A673 (cell line): ENCODE measurements around the gene SEC61A1. TPM values are rescaled to one million over a fixed set of nuclear protein-coding genes. Genes with fewer than 3 reads are reported as not detected.
A peak's percentile ranks its signal among the peaks of the same experiment; 100 is the strongest.

Source experiments
- BruUV-seq: library from RNA; stranded (reverse); fragments of 400-500 nt; replicated peaks from 2 replicates; lab custom pipeline; 2021; lab: Mats Ljungman, UMichigan
- CTCF ChIA-PET: fragments of 300-600 bp; sonication (Branson Sonifier 250); formaldehyde crosslinking; loops from one replicate; lab custom pipeline; 2022; ENCODE audit warnings: antibody characterized with exemption; lab: Charles Lee
- POLR2A ChIA-PET: fragments of 300-600 bp; sonication (Branson Sonifier 250); formaldehyde crosslinking; loops from one replicate; lab custom pipeline; 2022; ENCODE audit warnings: antibody characterized with exemption; ENCODE audit not compliant: low non-redundant PET; lab: Charles Lee
- DNase-seq: peaks from one replicate; pipeline ENCODE4 v3.0.0-alpha.2; 2015; ENCODE audit warnings: low spot score
- H3K27ac ChIP-seq: fragments of 200-600 bp; sonication (generic); 2 replicates; pipeline ENCODE4 v1.5.1; 2016; ENCODE audit warnings: mixed run types, low read depth, mild to moderate bottlenecking, mixed read lengths, antibody characterized with exemption, low read length; ENCODE audit not compliant: poor library complexity, severe bottlenecking
- H3K27me3 ChIP-seq: fragments of 200-600 bp; sonication (generic); replicated peaks from 2 replicates; pipeline ENCODE4 v1.6.1; 2017; ENCODE audit warnings: mixed run types, low read depth, mild to moderate bottlenecking, mixed read lengths, antibody characterized with exemption, low read length; ENCODE audit not compliant: insufficient read depth, poor library complexity
- H3K36me3 ChIP-seq: fragments of 200-600 bp; sonication (generic); 2 replicates; pipeline ENCODE4 v1.6.1; 2016; ENCODE audit warnings: mixed run types, mild to moderate bottlenecking, mixed read lengths, antibody characterized with exemption, low read length; ENCODE audit not compliant: insufficient read depth, poor library complexity, severe bottlenecking
- H3K4me1 ChIP-seq: fragments of 200-600 bp; sonication (generic); 2 replicates; pipeline ENCODE4 v1.6.1; 2017; ENCODE audit warnings: mixed run types, mild to moderate bottlenecking, mixed read lengths, antibody characterized with exemption, low read length; ENCODE audit not compliant: insufficient read depth, poor library complexity, severe bottlenecking
- H3K4me3 ChIP-seq: fragments of 200-600 bp; sonication (generic); 2 replicates; pipeline ENCODE4 v1.5.1; 2016; ENCODE audit warnings: low read depth, mixed run types, mild to moderate bottlenecking, mixed read lengths, low read length; ENCODE audit not compliant: poor library complexity, severe bottlenecking
- H3K9me3 ChIP-seq: fragments of 200-600 bp; sonication (generic); 2 replicates; pipeline ENCODE4 v1.6.1; 2016; ENCODE audit warnings: mixed run types, low read depth, mild to moderate bottlenecking, mixed read lengths, antibody characterized with exemption, low read length; ENCODE audit not compliant: poor library complexity, severe bottlenecking
- CTCF ChIP-seq: fragments of 300-800, 200-600 bp; sonication (generic); conservative IDR thresholded peaks from 2 replicates; pipeline ENCODE4 v1.5.1; 2017; ENCODE audit warnings: low read depth, mild to moderate bottlenecking, antibody characterized with exemption, low read length, moderate library complexity, mixed read lengths
- EZH2 ChIP-seq: fragments of 200-600 bp; sonication (generic); IDR thresholded peaks from 2 replicates; pipeline ENCODE4 v1.6.1; 2017; ENCODE audit warnings: borderline replicate concordance, low read depth, mild to moderate bottlenecking, mixed read lengths, antibody characterized with exemption, low read length; ENCODE audit not compliant: poor library complexity, severe bottlenecking
- intact Hi-C: fragments of 100-400 bp; cut with micrococcal nuclease; formaldehyde crosslinking; loops from one replicate; pipeline ENCODE4 v1.10.0; 2022; ENCODE audit not compliant: unreplicated experiment
- total RNA-seq: library from RNA; stranded (reverse); gene quantifications from 2 replicates; pipeline ENCODE4 v1.2.3, GENCODE V29; 2021

SEC61A1 gene
- total RNA-seq, 1 experiment from 2014 or later, result 176 TPM

GRCh38 chr3:128067489-128067888, 15.3 kb downstream of the SEC61A1 start:
- Histone ChIP-seq H3K27ac (peak overlapping the region; percentile 11), H3K9me3 (no peaks in the 10 kb centered on the region), H3K36me3 (peaks cover 99% of the 10 kb centered on the region), H3K27me3 (no peaks in the 10 kb centered on the region), H3K4me3 (no peak overlapping the region), H3K4me1 (no peaks in the 10 kb centered on the region)
- no peak for TF ChIP-seq EZH2
- TF ChIP-seq CTCF, result no peak
- POLR2A ChIA-PET, result no interaction called here
- no peak for DNase-seq
- BruUV-seq, result no TSS peak
- intact Hi-C loops, result no loop called here
- CTCF ChIA-PET, result interaction anchor here (0.6 kb wide), 1 partner anchor 21 kb away, joined by 3 read pairs; no protein-coding TSS in a partner anchor

GRCh38 chr3:128068156-128068620, 16.0 kb downstream of the SEC61A1 start:
- no peaks in the 10 kb centered on the region for H3K27me3 ChIP-seq
- peak; percentile 74 for TF ChIP-seq CTCF
- no peak for TF ChIP-seq EZH2
- CTCF ChIA-PET, result interaction anchor here (0.6 kb wide), 1 partner anchor 230 kb away, joined by 3 read pairs; no protein-coding TSS in a partner anchor
- H3K27ac ChIP-seq, result no peak overlapping the region
- H3K4me3 ChIP-seq, result no peak overlapping the region
- no peaks in the 10 kb centered on the region for H3K4me1 ChIP-seq
- peaks cover 98% of the 10 kb centered on the region for H3K36me3 ChIP-seq
- no TSS peak for BruUV-seq
- H3K9me3 ChIP-seq, result no peaks in the 10 kb centered on the region
- intact Hi-C loops, result no loop called here
- peak; percentile 75 for DNase-seq
- POLR2A ChIA-PET, result no interaction called here

- Histone ChIP-seq H3K4me3 (no peak overlapping the region), H3K9me3 (no peaks in the 10 kb centered on the region), H3K36me3 (peaks cover 88% of the 10 kb centered on the region), H3K27ac (no peak overlapping the region), H3K4me1 (no peaks in the 10 kb centered on the region), H3K27me3 (no peaks in the 10 kb centered on the region)
- BruUV-seq, result no TSS peak
- POLR2A ChIA-PET, result no interaction called here
- CTCF ChIA-PET, result no interaction called here
- TF ChIP-seq EZH2 (no peak), CTCF (no peak)
- DNase-seq, result no peak
- intact Hi-C loops, result no loop called here
Measured at GRCh38 chr3:128069271-128069670, 17.0 kb downstream of the SEC61A1 start.
